RWPE1 (cell line): Measurements from ENCODE around the gene STRAP.
A peak's percentile ranks its signal among the peaks of the same experiment; 100 is the strongest.

Source experiments
- CTCF ChIA-PET: fragments of 350-600 bp; sonication (Branson Sonifier 250); formaldehyde crosslinking; extraction: SDS; loops from one replicate; lab custom pipeline; 2021; lab: Yijun Ruan, JAX
- POLR2A ChIA-PET: fragments of 400-600 bp; formaldehyde crosslinking; extraction: SDS; loops from one replicate; lab custom pipeline; 2020; ENCODE audit warnings: antibody characterized with exemption; ENCODE audit not compliant: low non-redundant PET; lab: Yijun Ruan, JAX
- DNase-seq: peaks from one replicate; pipeline ENCODE4 v3.0.0; 2012; ENCODE audit warnings: low spot score
- H3K27ac ChIP-seq: fragments of 450-650 bp; 2 replicates; pipeline ENCODE4 v1.5.1; 2017
- TF ChIP-seq, protein P1 (sequence below): fragments of 450-650 bp; conservative IDR thresholded peaks from 2 replicates; pipeline ENCODE4 v1.5.1; 2017; ENCODE audit warnings: low read depth, mild to moderate bottlenecking

Gene STRAP, protein sequence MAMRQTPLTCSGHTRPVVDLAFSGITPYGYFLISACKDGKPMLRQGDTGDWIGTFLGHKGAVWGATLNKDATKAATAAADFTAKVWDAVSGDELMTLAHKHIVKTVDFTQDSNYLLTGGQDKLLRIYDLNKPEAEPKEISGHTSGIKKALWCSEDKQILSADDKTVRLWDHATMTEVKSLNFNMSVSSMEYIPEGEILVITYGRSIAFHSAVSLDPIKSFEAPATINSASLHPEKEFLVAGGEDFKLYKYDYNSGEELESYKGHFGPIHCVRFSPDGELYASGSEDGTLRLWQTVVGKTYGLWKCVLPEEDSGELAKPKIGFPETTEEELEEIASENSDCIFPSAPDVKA

DNA sequence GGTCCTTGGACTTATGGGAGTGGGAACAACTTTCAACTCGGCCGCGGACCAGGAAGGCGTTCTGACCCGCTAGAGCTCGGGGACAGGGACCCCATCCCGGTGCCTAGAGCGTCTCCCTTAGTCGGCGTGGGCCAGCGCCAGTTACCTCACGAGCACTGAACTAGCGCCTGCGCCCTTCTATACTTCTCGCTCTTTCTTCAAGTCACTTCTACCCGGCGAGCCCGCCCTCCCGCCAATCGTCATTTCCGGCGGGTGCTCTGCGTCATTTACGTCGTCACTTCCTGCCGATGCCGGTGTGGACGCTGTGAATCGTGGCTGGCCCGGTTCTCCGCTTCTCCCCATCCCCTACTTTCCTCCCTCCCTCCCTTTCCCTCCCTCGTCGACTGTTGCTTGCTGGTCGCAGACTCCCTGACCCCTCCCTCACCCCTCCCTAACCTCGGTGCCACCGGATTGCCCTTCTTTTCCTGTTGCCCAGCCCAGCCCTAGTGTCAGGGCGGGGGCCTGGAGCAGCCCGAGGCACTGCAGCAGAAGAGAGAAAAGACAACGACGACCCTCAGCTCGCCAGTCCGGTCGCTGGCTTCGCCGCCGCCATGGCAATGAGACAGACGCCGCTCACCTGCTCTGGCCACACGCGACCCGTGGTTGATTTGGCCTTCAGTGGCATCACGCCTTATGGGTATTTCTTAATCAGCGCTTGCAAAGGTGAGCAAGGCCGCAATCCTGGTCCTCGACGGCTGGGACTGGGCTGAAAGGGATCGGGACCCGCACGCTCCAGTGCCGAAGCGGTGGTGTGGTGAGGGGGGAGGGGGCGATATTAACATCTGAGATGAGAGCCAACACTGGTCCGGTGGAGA is at the start of gene STRAP:
TSS of gene STRAP (plus strand) at position 270 of the 854 bp plus-strand sequence. CDS start at position 591, 321 bp downstream.
- CTCF ChIA-PET = interaction anchor here (0.5 kb wide), 1 partner anchor 91 kb away, joined by 3 read pairs; no protein-coding TSS in a partner anchor
- TF ChIP-seq, protein P1, sequence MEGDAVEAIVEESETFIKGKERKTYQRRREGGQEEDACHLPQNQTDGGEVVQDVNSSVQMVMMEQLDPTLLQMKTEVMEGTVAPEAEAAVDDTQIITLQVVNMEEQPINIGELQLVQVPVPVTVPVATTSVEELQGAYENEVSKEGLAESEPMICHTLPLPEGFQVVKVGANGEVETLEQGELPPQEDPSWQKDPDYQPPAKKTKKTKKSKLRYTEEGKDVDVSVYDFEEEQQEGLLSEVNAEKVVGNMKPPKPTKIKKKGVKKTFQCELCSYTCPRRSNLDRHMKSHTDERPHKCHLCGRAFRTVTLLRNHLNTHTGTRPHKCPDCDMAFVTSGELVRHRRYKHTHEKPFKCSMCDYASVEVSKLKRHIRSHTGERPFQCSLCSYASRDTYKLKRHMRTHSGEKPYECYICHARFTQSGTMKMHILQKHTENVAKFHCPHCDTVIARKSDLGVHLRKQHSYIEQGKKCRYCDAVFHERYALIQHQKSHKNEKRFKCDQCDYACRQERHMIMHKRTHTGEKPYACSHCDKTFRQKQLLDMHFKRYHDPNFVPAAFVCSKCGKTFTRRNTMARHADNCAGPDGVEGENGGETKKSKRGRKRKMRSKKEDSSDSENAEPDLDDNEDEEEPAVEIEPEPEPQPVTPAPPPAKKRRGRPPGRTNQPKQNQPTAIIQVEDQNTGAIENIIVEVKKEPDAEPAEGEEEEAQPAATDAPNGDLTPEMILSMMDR = no peak
- peak; percentile 88 for DNase-seq
- H3K27ac ChIP-seq = peak within 1 kb of the TSS; percentile 88
- POLR2A ChIA-PET = interaction anchor here (0.5 to 0.6 kb wide), 2 partner anchors 11 to 44 kb away, joined by 6 to 7 read pairs; no protein-coding TSS in a partner anchor

DNA sequence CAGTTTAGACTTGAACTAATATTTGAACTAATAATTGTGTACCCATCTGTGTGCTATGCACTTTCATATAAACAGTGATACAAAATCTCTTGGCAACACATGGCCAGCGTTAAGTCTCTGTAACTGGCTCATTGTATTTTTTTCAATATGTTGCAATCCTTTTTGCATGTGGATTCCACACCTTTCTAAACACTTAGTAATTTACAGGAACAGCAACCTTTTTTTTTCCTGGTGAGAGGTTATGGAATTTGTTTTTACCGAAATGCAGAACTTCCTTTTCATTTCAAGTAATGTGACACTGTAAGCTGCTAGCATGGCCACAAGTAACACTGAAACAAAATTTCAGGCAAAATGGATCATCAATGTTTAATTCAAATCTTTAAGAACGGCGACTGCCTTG is 47.6 kb upstream of the STRAP start:
- H3K27ac ChIP-seq = no peak overlapping the region
- no peak for DNase-seq
- ChIA-PET CTCF (no interaction called here), POLR2A (no interaction called here)
- TF ChIP-seq, protein P1 = no peak

DNA sequence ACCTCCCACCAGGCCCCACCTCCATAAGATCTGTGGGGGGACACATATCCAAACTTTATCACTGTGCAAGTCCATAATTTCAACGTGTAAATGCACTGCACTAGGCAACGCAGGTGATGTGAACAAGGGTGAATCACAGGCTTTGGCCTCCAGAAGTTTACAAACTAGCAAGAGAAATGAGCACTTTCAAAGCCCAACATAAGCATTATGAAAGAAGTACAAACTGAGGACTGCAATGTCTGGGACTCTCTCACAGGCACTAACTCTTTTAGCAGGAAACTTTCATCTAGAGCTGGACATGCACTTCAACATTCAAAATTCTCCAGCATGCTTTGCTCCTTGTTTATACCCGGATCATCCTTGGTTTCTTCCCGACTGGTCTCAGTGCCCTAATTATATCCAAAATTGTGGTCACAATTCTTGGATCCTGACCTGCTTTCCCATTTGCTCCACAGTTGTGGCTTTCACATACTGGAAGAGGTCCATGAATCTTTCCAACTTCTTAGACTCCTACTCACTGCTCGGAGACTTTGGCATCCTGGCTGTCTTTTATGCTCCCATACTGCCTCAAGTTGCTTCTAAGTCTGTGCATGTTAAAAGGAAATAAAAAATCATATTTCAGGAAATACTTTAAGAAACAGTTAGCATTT is 44.9 kb upstream of the STRAP start:
- TF ChIP-seq, protein P1 = no peak
- DNase-seq = no peak
- ChIA-PET POLR2A (no interaction called here), CTCF (no interaction called here)
- no peak overlapping the region for H3K27ac ChIP-seq

DNA sequence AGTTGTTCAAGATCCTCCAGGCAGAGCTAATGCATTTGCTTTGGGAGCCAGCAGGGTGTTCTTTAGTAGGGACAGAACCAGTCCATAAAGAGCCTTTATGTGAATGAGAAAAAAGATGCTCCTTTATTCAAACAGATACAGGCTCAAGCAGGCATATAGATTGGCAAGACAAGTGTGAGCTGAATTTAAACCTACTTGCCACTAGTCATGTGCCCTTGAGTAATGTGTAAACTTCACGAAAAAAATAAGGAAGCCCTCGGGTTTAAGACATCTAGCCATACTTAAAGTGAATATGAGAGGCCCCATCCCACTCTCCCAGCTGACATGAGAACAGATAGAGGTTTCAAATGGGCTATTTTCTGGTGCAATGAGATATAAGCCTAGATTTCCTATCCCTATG is 43.1 kb upstream of the STRAP start:
- POLR2A ChIA-PET = no interaction called here
- TF ChIP-seq, protein P1 = no peak
- no peak for DNase-seq
- CTCF ChIA-PET = interaction anchor here (0.6 kb wide), 1 partner anchor 1098 kb away, joined by 3 read pairs; no protein-coding TSS in a partner anchor
- no peak overlapping the region for H3K27ac ChIP-seq

DNA sequence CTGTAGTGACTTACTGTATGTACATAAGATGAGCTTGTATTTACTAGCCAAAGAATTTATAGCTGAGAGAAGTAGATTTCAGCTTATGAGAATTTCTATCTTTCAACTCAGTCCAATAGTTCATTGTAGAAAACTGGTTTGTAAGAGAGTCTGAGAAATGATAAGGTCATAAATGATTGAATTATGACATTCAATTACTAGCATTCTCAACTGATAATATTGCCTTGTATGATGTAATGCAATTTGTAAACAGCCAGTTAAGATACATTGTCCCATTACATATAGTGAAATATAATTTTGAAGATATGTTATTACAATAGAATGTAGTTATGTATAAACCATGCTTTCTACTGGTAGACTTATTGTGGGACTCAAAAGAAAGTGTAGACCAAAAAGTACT is 42.5 kb upstream of the STRAP start:
- POLR2A ChIA-PET = no interaction called here
- CTCF ChIA-PET = interaction anchor here (0.6 to 1.0 kb wide), 3 partner anchors 44 to 1099 kb away, joined by 3 read pairs; no protein-coding TSS in a partner anchor

More for the DNA sequence above, 42.5 kb upstream of the STRAP start:
- H3K27ac ChIP-seq = no peak overlapping the region
- TF ChIP-seq, protein P1 = no peak
- DNase-seq = no peak
